Activated CD8-positive, alpha-beta memory T cell treated with anti-CD3 and anti-CD28 coated beads for 36 hours (primary cell): ENCODE measurements around the gene PACRG. TPM values are rescaled to one million over a fixed set of nuclear protein-coding genes. Genes with fewer than 3 reads are reported as not detected.

Experiments
- CTCF ChIA-PET: fragments of 350-600 bp; sonication (Branson Sonifier 250); formaldehyde crosslinking; loops from one replicate; lab custom pipeline; 2021; ENCODE audit warnings: antibody characterized with exemption; lab: Charles Lee
- POLR2A ChIA-PET: fragments of 350-600 bp; sonication (Branson Sonifier 250); formaldehyde crosslinking; loops from one replicate; lab custom pipeline; 2021; ENCODE audit warnings: antibody characterized with exemption; lab: Charles Lee
- total RNA-seq, 2 experiments: library from RNA; stranded (reverse); gene quantifications; one replicate each; pipeline ENCODE4 v1.2.3, GENCODE V29; 2021

Gene PACRG
- total RNA-seq, 2 experiments from 2014 or later: not detected

- CTCF ChIA-PET: no interaction called here
- POLR2A ChIA-PET: no interaction called here
Observed at GRCh38 chr6:163177892-163178420, 450.2 kb downstream of the PACRG start.

- CTCF ChIA-PET: interaction anchor here (0.6 kb wide), 1 partner anchor 71 kb away, joined by 3 read pairs; no protein-coding TSS in a partner anchor
Observed at GRCh38 chr6:163179061-163179460, 451.3 kb downstream of the PACRG start.

GRCh38 chr6:163179721-163180120 lies 451.9 kb downstream of the PACRG start:
- ChIA-PET POLR2A (no interaction called here), CTCF (interaction anchor here (0.6 kb wide), 1 partner anchor 71 kb away, joined by 3 read pairs; no protein-coding TSS in a partner anchor)

More at GRCh38 chr6:163179061-163179460, 451.3 kb downstream of the PACRG start:
- POLR2A ChIA-PET: no interaction called here

- POLR2A ChIA-PET: no interaction called here
- CTCF ChIA-PET: no interaction called here
Observed at GRCh38 chr6:163180874-163181541, 453.2 kb downstream of the PACRG start.

GRCh38 chr6:163181666-163182180 lies 453.9 kb downstream of the PACRG start:
- ChIA-PET POLR2A (no interaction called here), CTCF (no interaction called here)

GRCh38 chr6:163182696-163183095 lies 454.9 kb downstream of the PACRG start:
- POLR2A ChIA-PET: no interaction called here
- CTCF ChIA-PET: no interaction called here

GRCh38 chr6:163183806-163184205 lies 456.0 kb downstream of the PACRG start:
- ChIA-PET POLR2A (no interaction called here), CTCF (no interaction called here)

- POLR2A ChIA-PET: no interaction called here
- CTCF ChIA-PET: no interaction called here
Observed at GRCh38 chr6:163185744-163186143, 458.0 kb downstream of the PACRG start.

GRCh38 chr6:163186527-163186926 lies 458.8 kb downstream of the PACRG start:
- POLR2A ChIA-PET: no interaction called here
- CTCF ChIA-PET: no interaction called here

- POLR2A ChIA-PET: no interaction called here
- CTCF ChIA-PET: no interaction called here
Observed at GRCh38 chr6:163187201-163187600, 459.4 kb downstream of the PACRG start.

- CTCF ChIA-PET: no interaction called here
- POLR2A ChIA-PET: no interaction called here
Observed at GRCh38 chr6:163187606-163188005, 459.8 kb downstream of the PACRG start.

GRCh38 chr6:163188746-163189145 lies 461.0 kb downstream of the PACRG start:
- CTCF ChIA-PET: no interaction called here
- POLR2A ChIA-PET: no interaction called here

GRCh38 chr6:163189609-163190008 lies 461.8 kb downstream of the PACRG start:
- ChIA-PET POLR2A (no interaction called here), CTCF (no interaction called here)

- ChIA-PET POLR2A (no interaction called here), CTCF (no interaction called here)
Observed at GRCh38 chr6:163190786-163191185, 463.0 kb downstream of the PACRG start.

GRCh38 chr6:163191704-163192537 lies 464.1 kb downstream of the PACRG start:
- ChIA-PET CTCF (no interaction called here), POLR2A (no interaction called here)

- CTCF ChIA-PET: no interaction called here
- POLR2A ChIA-PET: no interaction called here
Observed at GRCh38 chr6:163192591-163192990, 464.8 kb downstream of the PACRG start.

GRCh38 chr6:163193326-163193725 lies 465.6 kb downstream of the PACRG start:
- CTCF ChIA-PET: no interaction called here
- POLR2A ChIA-PET: no interaction called here

- ChIA-PET CTCF (no interaction called here), POLR2A (no interaction called here)
Observed at GRCh38 chr6:163195721-163196691, 468.2 kb downstream of the PACRG start.

- ChIA-PET CTCF (interaction anchor here (0.7 kb wide), 1 partner anchor 18 kb away, joined by 5 read pairs; no protein-coding TSS in a partner anchor), POLR2A (no interaction called here)
Observed at GRCh38 chr6:163197839-163198238, 470.1 kb downstream of the PACRG start.
